ENCODE data around the gene RAB5IF. TPM values are rescaled to one million over a fixed set of nuclear protein-coding genes. Genes with fewer than 3 reads are reported as not detected.

Gene RAB5IF
- total and polyA plus RNA-seq, 2 experiments from 2014 or later: 115 to 171 TPM

GRCh38 chr20:36655004-36655403, 49.4 kb downstream of the RAB5IF start:
- Histone ChIP-seq H3K9me2 (ENCODE audit: insufficient read depth) (no peaks in the 10 kb centered on the region), H3K4me2 (ENCODE audit: unreplicated experiment) (no peak overlapping the region), H3K79me2 (ENCODE audit: insufficient read depth) (no peaks in the 10 kb centered on the region), H3K4me1 (ENCODE audit: insufficient read depth) (no peaks in the 10 kb centered on the region), H2AFZ (no peak overlapping the region), H3F3A (ENCODE audit: insufficient read depth) (no peaks in the 10 kb centered on the region), H3K27ac (no peak overlapping the region), H3K27me3 (replicated peaks; ENCODE audit: insufficient read depth) (no peaks in the 10 kb centered on the region), H3K36me3 (ENCODE audit: low read depth) (no peaks in the 10 kb centered on the region), H3K4me3 (no peak overlapping the region), H4K20me1 (ENCODE audit: insufficient read depth) (no peaks in the 10 kb centered on the region), H3K9ac (no peak overlapping the region), H3K9me3 (ENCODE audit: low read depth) (no peaks in the 10 kb centered on the region)
- TF ChIP-seq EZH2 (IDR thresholded peaks at IDR 0.05; ENCODE audit: insufficient read depth, poor library complexity, severe bottlenecking) (no peak), EZH2phosphoT487 (IDR thresholded peaks at IDR 0.05; ENCODE audit: insufficient read depth, low read depth) (no peak)
- in situ Hi-C loops (cut with MboI): no loop called here
- no peak for DNase-seq
- 95 to 98% methylated on average over 3 of the region's 3 CpGs for WGBS, 2 experiments (ENCODE audit: low coverage in 1 of 2, low lambda C conversion rate in 2 of 2, missing lambda C conversion rate in 2 of 2)

DNA sequence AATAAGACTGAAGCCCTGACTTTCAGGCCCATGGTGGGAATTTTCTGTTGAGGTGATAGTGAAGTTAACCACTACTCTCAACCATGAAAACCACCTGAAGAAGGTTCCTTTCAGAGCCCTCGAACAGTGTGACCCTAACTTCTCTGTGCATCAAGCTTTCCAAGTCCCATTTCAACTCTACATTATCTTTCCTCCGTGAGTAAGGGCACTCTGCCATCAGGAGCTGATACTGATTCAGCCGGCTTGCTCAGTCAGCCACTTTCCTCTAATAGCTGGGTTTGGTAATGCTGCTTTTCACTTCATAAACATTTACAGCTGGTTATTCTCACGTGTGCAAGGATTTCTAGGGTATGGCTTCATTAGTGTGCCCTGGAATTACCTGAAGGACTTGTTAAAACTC, 51.2 kb downstream of the RAB5IF start:
- TF ChIP-seq EZH2phosphoT487 (IDR thresholded peaks at IDR 0.05; ENCODE audit: insufficient read depth, low read depth) (no peak), EZH2 (IDR thresholded peaks at IDR 0.05; ENCODE audit: insufficient read depth, poor library complexity, severe bottlenecking) (no peak)
- Histone ChIP-seq H4K20me1 (ENCODE audit: insufficient read depth) (no peaks in the 10 kb centered on the region), H2AFZ (no peak overlapping the region), H3K27ac (no peak overlapping the region), H3K4me3 (no peak overlapping the region), H3K36me3 (ENCODE audit: low read depth) (no peaks in the 10 kb centered on the region), H3K4me2 (ENCODE audit: unreplicated experiment) (no peak overlapping the region), H3K79me2 (ENCODE audit: insufficient read depth) (no peaks in the 10 kb centered on the region), H3K9ac (no peak overlapping the region), H3K27me3 (replicated peaks; ENCODE audit: insufficient read depth) (no peaks in the 10 kb centered on the region), H3K9me2 (ENCODE audit: insufficient read depth) (no peaks in the 10 kb centered on the region), H3K9me3 (ENCODE audit: low read depth) (no peaks in the 10 kb centered on the region), H3F3A (ENCODE audit: insufficient read depth) (no peaks in the 10 kb centered on the region), H3K4me1 (ENCODE audit: insufficient read depth) (no peaks in the 10 kb centered on the region)
- no peak for DNase-seq
- in situ Hi-C loops (cut with MboI): no loop called here
- WGBS, 2 experiments (ENCODE audit: low coverage in 1 of 2, low lambda C conversion rate in 2 of 2, missing lambda C conversion rate in 2 of 2): 77 to 79% methylated on average over 4 of the region's 4 CpGs

- no peaks in the 10 kb centered on the region for H3K9me3 ChIP-seq (ENCODE audit: low read depth)
- TF ChIP-seq EZH2phosphoT487 (IDR thresholded peaks at IDR 0.05; ENCODE audit: insufficient read depth, low read depth) (no peak), EZH2 (IDR thresholded peaks at IDR 0.05; ENCODE audit: insufficient read depth, poor library complexity, severe bottlenecking) (no peak)
- no peak overlapping the region for H3K4me3 ChIP-seq
- no peaks in the 10 kb centered on the region for H3K27me3 ChIP-seq (replicated peaks; ENCODE audit: insufficient read depth)
- no peaks in the 10 kb centered on the region for H4K20me1 ChIP-seq (ENCODE audit: insufficient read depth)
- H3K9ac ChIP-seq: no peak overlapping the region
- no peak overlapping the region for H3K4me2 ChIP-seq (ENCODE audit: unreplicated experiment)
- H3K79me2 ChIP-seq (ENCODE audit: insufficient read depth): no peaks in the 10 kb centered on the region
- no peaks in the 10 kb centered on the region for H3K4me1 ChIP-seq (ENCODE audit: insufficient read depth)
- H3F3A ChIP-seq (ENCODE audit: insufficient read depth): no peaks in the 10 kb centered on the region
- in situ Hi-C loops (cut with MboI): no loop called here
- 93 to 100% methylated on average over 3 of the region's 3 CpGs for WGBS, 2 experiments (ENCODE audit: low coverage in 1 of 2, low lambda C conversion rate in 2 of 2, missing lambda C conversion rate in 2 of 2)
- no peak overlapping the region for H3K27ac ChIP-seq
- no peaks in the 10 kb centered on the region for H3K9me2 ChIP-seq (ENCODE audit: insufficient read depth)
- no peaks in the 10 kb centered on the region for H3K36me3 ChIP-seq (ENCODE audit: low read depth)
- DNase-seq: no peak
- H2AFZ ChIP-seq: no peak overlapping the region
Observed at GRCh38 chr20:36658300-36658699, 52.7 kb downstream of the RAB5IF start.

Small RNAs within 50 kb of the gene (small RNA-seq; reads per million reads assigned to genes)
- not detected for gene RF00017 (ENCODE audit: low read depth, low replicate concordance)

Other genes with a start within 250 kb of the RAB5IF start
- 134 and 172 TPM in 2 replicates for gene MYL9, start 64.3 kb upstream of the RAB5IF start, total RNA-seq (2014; rRNA removed; shearing (Covaris generic))
- 681 and 706 TPM in 2 replicates for gene MYL9, start 64.3 kb upstream of the RAB5IF start, polyA plus RNA-seq (2016; fragmentation: Nextera tagmentation; extraction: Ambion mirVana)
- 4.9 and 9.3 TPM in 2 replicates for gene TGIF2, start 32.2 kb upstream of the RAB5IF start, total RNA-seq (2014; rRNA removed; shearing (Covaris generic))
- gene TGIF2, start 32.2 kb upstream of the RAB5IF start, polyA plus RNA-seq (2016; fragmentation: Nextera tagmentation; extraction: Ambion mirVana): 6.7 and 7.0 TPM in 2 replicates
- gene SLA2, start 40.4 kb downstream of the RAB5IF start, total RNA-seq (2014; rRNA removed; shearing (Covaris generic)): not detected in 2 replicates
- not detected in 2 replicates for gene SLA2, start 40.4 kb downstream of the RAB5IF start, polyA plus RNA-seq (2016; fragmentation: Nextera tagmentation; extraction: Ambion mirVana)
- gene NDRG3, start 140.3 kb downstream of the RAB5IF start, total RNA-seq (2014; rRNA removed; shearing (Covaris generic)): 19.8 and 20.2 TPM in 2 replicates
- gene NDRG3, start 140.3 kb downstream of the RAB5IF start, polyA plus RNA-seq (2016; fragmentation: Nextera tagmentation; extraction: Ambion mirVana): 23.3 and 26.6 TPM in 2 replicates
- 13.0 and 18.3 TPM in 2 replicates for gene DSN1, start 168.0 kb downstream of the RAB5IF start, total RNA-seq (2014; rRNA removed; shearing (Covaris generic))
- gene DSN1, start 168.0 kb downstream of the RAB5IF start, polyA plus RNA-seq (2016; fragmentation: Nextera tagmentation; extraction: Ambion mirVana): 15.6 and 16.3 TPM in 2 replicates